Body of pancreas (tissue), 4 donors: Measurements from ENCODE around the gene CDR2. TPM values are rescaled to one million over a fixed set of nuclear protein-coding genes. Genes with fewer than 3 reads are reported as not detected.
A peak's percentile ranks its signal among the peaks of the same experiment; 100 is the strongest.
"Not testable (repeated sequence)": the region's sequence is repeated elsewhere in the genome, so short reads cannot be mapped to it uniquely, and the experiment has no call there.

Experiments used
- ATAC-seq: fragments of 150-250 bp; one replicate; pipeline ENCODE4 v1.9.1; 2016
- DNase-seq, 4 donors: peaks; one replicate each; pipeline ENCODE4 v3.0.0-alpha.2; 2019
- H3K27ac ChIP-seq, 4 donors: fragments of 200-600 bp; sonication (generic); 1 replicate in 3 of 4; 2 replicates in 1 of 4; pipeline versions ENCODE4 v1.5.1 to v1.6.1; 2016 to 2019; ENCODE audit warnings: mild to moderate bottlenecking in 1 of 4, mixed read lengths in 1 of 4, moderate library complexity in 1 of 4
- H3K27me3 ChIP-seq, 2 donors: fragments of 200-600 bp; sonication (generic); one replicate each; pipeline ENCODE4 v1.6.0; 2016; ENCODE audit warnings: mild to moderate bottlenecking in 1 of 2
- H3K36me3 ChIP-seq, 2 donors: fragments of 200-600 bp; sonication (generic); replicated peaks in 1 of 2; 2 replicates each; pipeline ENCODE4 v1.5.1; 2016; ENCODE audit warnings: low read depth in 2 of 2; ENCODE audit not compliant: insufficient read depth in 1 of 2
- H3K4me1 ChIP-seq: fragments of 200-600 bp; sonication (generic); one replicate; pipeline ENCODE4 v1.6.0; 2016
- H3K4me3 ChIP-seq, 2 donors: fragments of 200-600 bp; sonication (generic); 1 replicate in 1 of 2; 2 replicates in 1 of 2; pipeline ENCODE4 v1.5.1; 2016 to 2019
- H3K9me3 ChIP-seq, 3 donors: fragments of 200-600 bp; sonication (generic); 1 replicate in 2 of 3; 2 replicates in 1 of 3; pipeline ENCODE4 v1.5.1; 2016
- POLR2A ChIP-seq, 3 donors: fragments of 450-650 bp; IDR thresholded peaks; one replicate each; pipeline ENCODE4 v1.6.1; 2016; ENCODE audit warnings: antibody characterized with exemption in 3 of 3, mild to moderate bottlenecking in 2 of 3
- WGBS, 2 donors: methylation state at CpG; one replicate each; pipeline ENCODE4 v1.1.5; 2017; 5-methylcytosine and 5-hydroxymethylcytosine counted together
- intact Hi-C: fragments of 100-400 bp; cut with DNase I; formaldehyde crosslinking; loops from one replicate; pipeline ENCODE4 v1.15.1; 2023
- total RNA-seq, 2 donors: library from RNA; depleted of rRNA; stranded (reverse); fragments of >200 nt; gene quantifications; one replicate each; pipeline ENCODE4 v1.1.0, GENCODE V29; 2016
- TF ChIP-seq, protein P1 (sequence below), 7 experiments: fragments of 450-650 bp in 4 of 7; fragments of 200-600 bp in 3 of 7; sonication (generic) in 3 of 7; IDR thresholded peaks; one replicate each; pipeline ENCODE4 v1.5.1; 2016 to 2019; ENCODE audit warnings: antibody characterized with exemption in 7 of 7

Gene CDR2
- total RNA-seq, 2 donors from 2014 or later: 15.8 to 16.8 TPM

DNA sequence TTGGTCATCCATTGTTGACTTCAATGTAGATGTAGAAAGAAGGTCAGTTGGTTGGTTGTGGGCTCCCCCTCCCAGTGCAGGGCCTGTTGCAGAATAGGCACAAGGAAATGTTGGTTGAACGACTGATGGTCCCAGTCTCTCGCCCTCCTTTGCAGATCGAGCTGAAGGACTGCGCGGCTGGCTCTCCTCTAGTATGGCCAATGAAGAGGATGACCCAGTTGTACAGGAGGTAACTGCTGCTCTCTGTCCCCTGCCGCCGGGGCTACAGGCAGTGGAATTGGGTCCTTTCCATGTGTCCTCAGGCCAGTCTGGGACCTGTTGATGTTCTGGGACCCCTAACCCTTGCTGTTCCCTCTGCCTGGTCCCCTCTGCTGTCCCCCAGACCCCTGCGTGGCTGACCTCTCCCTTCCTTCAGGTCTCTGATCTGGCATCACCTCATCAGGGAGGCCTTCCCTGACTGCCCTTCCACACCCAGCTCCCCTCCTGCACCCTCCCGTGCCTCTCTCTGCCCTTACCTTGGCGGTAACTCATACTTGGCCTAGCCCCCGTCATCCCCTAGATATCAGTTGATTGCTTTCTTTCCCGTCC, 71.5 kb downstream of the CDR2 start:
- intact Hi-C loops: loop anchor here (10.0 kb wide), 2 partner anchors 98 to 298 kb away; partner anchors contain the start of genes EEF2K, MOSMO and PDZD9
- H3K4me3 ChIP-seq: no peak overlapping the region
- H3K9me3 ChIP-seq: no peaks in the 10 kb centered on the region
- H3K27ac ChIP-seq: no peak overlapping the region
- TF ChIP-seq, protein P1, sequence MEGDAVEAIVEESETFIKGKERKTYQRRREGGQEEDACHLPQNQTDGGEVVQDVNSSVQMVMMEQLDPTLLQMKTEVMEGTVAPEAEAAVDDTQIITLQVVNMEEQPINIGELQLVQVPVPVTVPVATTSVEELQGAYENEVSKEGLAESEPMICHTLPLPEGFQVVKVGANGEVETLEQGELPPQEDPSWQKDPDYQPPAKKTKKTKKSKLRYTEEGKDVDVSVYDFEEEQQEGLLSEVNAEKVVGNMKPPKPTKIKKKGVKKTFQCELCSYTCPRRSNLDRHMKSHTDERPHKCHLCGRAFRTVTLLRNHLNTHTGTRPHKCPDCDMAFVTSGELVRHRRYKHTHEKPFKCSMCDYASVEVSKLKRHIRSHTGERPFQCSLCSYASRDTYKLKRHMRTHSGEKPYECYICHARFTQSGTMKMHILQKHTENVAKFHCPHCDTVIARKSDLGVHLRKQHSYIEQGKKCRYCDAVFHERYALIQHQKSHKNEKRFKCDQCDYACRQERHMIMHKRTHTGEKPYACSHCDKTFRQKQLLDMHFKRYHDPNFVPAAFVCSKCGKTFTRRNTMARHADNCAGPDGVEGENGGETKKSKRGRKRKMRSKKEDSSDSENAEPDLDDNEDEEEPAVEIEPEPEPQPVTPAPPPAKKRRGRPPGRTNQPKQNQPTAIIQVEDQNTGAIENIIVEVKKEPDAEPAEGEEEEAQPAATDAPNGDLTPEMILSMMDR (IDR thresholded peaks at IDR 0.05): no peak
- TF ChIP-seq POLR2A (IDR thresholded peaks at IDR 0.05): no peak
- H3K36me3 ChIP-seq: peaks cover 0 to 15% of the 10 kb centered on the region in 2 donors
- DNase-seq (no peak), ATAC-seq (no peak)
- H3K4me1 ChIP-seq: peaks cover 27% of the 10 kb centered on the region
- 90 to 91% methylated on average over 11 to 12 of the region's 12 CpGs for WGBS, 2 donors
- H3K27me3 ChIP-seq: no peaks in the 10 kb centered on the region

GRCh38 chr16:22301423-22301822, 73.0 kb downstream of the CDR2 start:
- H3K4me1 ChIP-seq: peaks cover 29% of the 10 kb centered on the region
- H3K9me3 ChIP-seq, H3K4me3 ChIP-seq, H3K27me3 ChIP-seq, H3K27ac ChIP-seq, DNase-seq, ATAC-seq: not testable (repeated sequence)
- intact Hi-C loops: loop anchor here (10.0 kb wide), 2 partner anchors 97 to 297 kb away; partner anchors contain the start of genes EEF2K, MOSMO and PDZD9
- WGBS, 2 donors: 84 to 90% methylated on average over 7 of the region's 7 CpGs
- peaks cover 0 to 11% of the 10 kb centered on the region in 2 donors for H3K36me3 ChIP-seq

- intact Hi-C loops: loop anchor here (10.0 kb wide), 2 partner anchors 96 to 296 kb away; partner anchors contain the start of genes EEF2K, MOSMO and PDZD9
- WGBS, 2 donors: 31 to 38% methylated on average over 8 of the region's 8 CpGs
- H3K9me3 ChIP-seq: no peaks in the 10 kb centered on the region
- H3K27me3 ChIP-seq: no peaks in the 10 kb centered on the region
- peaks cover 34% of the 10 kb centered on the region for H3K4me1 ChIP-seq
- DNase-seq (peak; percentile 69 to 80 (median 78)), ATAC-seq (no peak)
- no peak overlapping the region for H3K27ac ChIP-seq
- no peak overlapping the region for H3K4me3 ChIP-seq
- TF ChIP-seq POLR2A (IDR thresholded peaks at IDR 0.05): no peak
- TF ChIP-seq, protein P1 (IDR thresholded peaks at IDR 0.05): peak; percentile 26 to 60 (median 53)
- peaks cover 0 to 9% of the 10 kb centered on the region in 2 donors for H3K36me3 ChIP-seq
Measured at GRCh38 chr16:22300427-22301071, 73.9 kb downstream of the CDR2 start.

DNA sequence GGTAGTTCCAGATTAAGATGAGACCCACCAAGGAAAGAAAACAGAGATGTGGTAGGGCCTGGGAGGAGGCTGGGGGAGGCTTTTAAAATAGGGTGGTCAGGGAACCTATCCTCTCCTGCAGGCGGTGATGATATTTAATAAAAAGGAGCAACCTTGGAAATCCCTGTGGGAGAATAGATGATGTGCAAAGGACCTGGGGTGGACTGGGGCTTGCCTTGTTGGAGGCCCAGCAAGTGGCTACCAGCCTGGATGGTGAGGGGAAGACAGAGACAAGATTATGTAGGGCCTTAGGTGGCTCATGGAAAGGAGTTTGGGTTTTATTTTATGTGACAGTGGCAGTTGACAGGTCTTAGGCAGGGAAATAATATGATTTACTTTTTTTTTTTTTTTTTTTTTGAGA, 75.4 kb downstream of the CDR2 start:
- 94 to 100% methylated on average over 1 of the region's 1 CpG for WGBS, 2 donors
- intact Hi-C loops: no loop called here
- ATAC-seq (no peak), DNase-seq (no peak)
- Histone ChIP-seq H3K27me3 (no peaks in the 10 kb centered on the region), H3K27ac (peak overlapping the region in 3 of 4 donors; percentile 93 to 97 (median 96)), H3K4me1 (peaks cover 34% of the 10 kb centered on the region), H3K36me3 (peaks cover 0 to 4% of the 10 kb centered on the region in 2 donors), H3K4me3 (no peak overlapping the region), H3K9me3 (no peaks in the 10 kb centered on the region)
- TF ChIP-seq, protein P1 (IDR thresholded peaks at IDR 0.05): no peak
- no peak for TF ChIP-seq POLR2A (IDR thresholded peaks at IDR 0.05)

- Histone ChIP-seq H3K36me3 (peaks cover 0 to 1% of the 10 kb centered on the region in 2 donors), H3K9me3 (no peaks in the 10 kb centered on the region), H3K27me3 (no peaks in the 10 kb centered on the region), H3K27ac (peak overlapping the region; percentile 93 to 97 (median 96)), H3K4me1 (peaks cover 34% of the 10 kb centered on the region), H3K4me3 (peak overlapping the region; percentile 57 to 99)
- peak; percentile 77 to 86 (median 83) for DNase-seq
- TF ChIP-seq POLR2A (IDR thresholded peaks at IDR 0.05): peak in 2 of 3 donors; percentile 6 to 61
- TF ChIP-seq, protein P1 (IDR thresholded peaks at IDR 0.05): peak in 1 of 7 experiments; percentile 3
- intact Hi-C loops: no loop called here
- ATAC-seq: peak; percentile 59
- 0% methylated on average over 21 to 39 of the region's 39 CpGs for WGBS, 2 donors
Measured at GRCh38 chr16:22297871-22298733, 76.3 kb downstream of the CDR2 start.
